ENCODE results near the gene FIZ1. TPM values are rescaled to one million over a fixed set of nuclear protein-coding genes. Genes with fewer than 3 reads are reported as not detected.
A peak's percentile ranks its signal among the peaks of the same experiment; 100 is the strongest.

The FIZ1 gene
- total RNA-seq, 1 donor from 2014 or later = 14.3 TPM

GRCh38 chr19:55620410-55621204, 21.3 kb upstream of the FIZ1 start:
- Histone ChIP-seq H3K36me3 (peaks cover 34% of the 10 kb centered on the region), H3K27me3 (ENCODE audit: low read depth) (no peaks in the 10 kb centered on the region), H3K4me3 (no peak overlapping the region), H3K27ac (no peak overlapping the region), H3K4me1 (peaks cover 41% of the 10 kb centered on the region), H3K9me3 (no peaks in the 10 kb centered on the region)
- intact Hi-C loops (cut with DNase I) = no loop called here
- no peak for DNase-seq
- no peak for ATAC-seq
- no peak for TF ChIP-seq CTCF (IDR thresholded peaks at IDR 0.05)

- no peak for TF ChIP-seq CTCF (IDR thresholded peaks at IDR 0.05)
- Histone ChIP-seq H3K36me3 (peaks cover 43% of the 10 kb centered on the region), H3K4me3 (no peak overlapping the region), H3K9me3 (no peaks in the 10 kb centered on the region), H3K27me3 (ENCODE audit: low read depth) (no peaks in the 10 kb centered on the region), H3K4me1 (peaks cover 32% of the 10 kb centered on the region), H3K27ac (no peak overlapping the region)
- DNase-seq = no peak
- intact Hi-C loops (cut with DNase I) = no loop called here
- no peak for ATAC-seq
These were observed 20.0 kb upstream of the FIZ1 start for GRCh38 chr19:55619286-55619685.

- Histone ChIP-seq H3K4me1 (peaks cover 27% of the 10 kb centered on the region), H3K27me3 (ENCODE audit: low read depth) (no peaks in the 10 kb centered on the region), H3K9me3 (no peaks in the 10 kb centered on the region), H3K4me3 (no peak overlapping the region), H3K27ac (peak overlapping the region; percentile 56), H3K36me3 (peaks cover 43% of the 10 kb centered on the region)
- DNase-seq (no peak), ATAC-seq (no peak)
- no peak for TF ChIP-seq CTCF (IDR thresholded peaks at IDR 0.05)
- intact Hi-C loops (cut with DNase I) = no loop called here
These were observed 19.1 kb upstream of the FIZ1 start for GRCh38 chr19:55618426-55618825.

DNA sequence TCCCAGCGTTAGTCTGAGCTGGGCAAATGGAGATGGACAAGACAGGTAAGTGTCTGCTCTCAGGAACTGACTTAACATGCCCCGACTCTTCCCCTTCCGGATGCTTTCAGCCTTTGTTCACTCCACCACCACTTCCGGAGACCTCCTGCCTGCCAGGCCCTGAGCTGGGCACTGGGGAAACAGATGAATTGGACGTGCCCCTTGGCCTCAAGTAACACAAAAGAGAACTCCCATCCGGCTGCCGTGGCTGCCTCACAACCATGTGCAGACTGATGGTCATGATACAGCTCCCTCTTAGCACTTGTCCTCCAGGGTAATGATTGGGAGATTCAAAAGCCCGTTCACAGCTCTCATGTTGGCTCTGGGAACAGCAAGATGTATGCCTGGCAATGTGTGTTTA, 18.1 kb upstream of the FIZ1 start:
- Histone ChIP-seq H3K27ac (no peak overlapping the region), H3K9me3 (no peaks in the 10 kb centered on the region), H3K27me3 (ENCODE audit: low read depth) (no peaks in the 10 kb centered on the region), H3K36me3 (peaks cover 41% of the 10 kb centered on the region), H3K4me1 (peaks cover 29% of the 10 kb centered on the region), H3K4me3 (no peak overlapping the region)
- ATAC-seq (no peak), DNase-seq (no peak)
- intact Hi-C loops (cut with DNase I) = no loop called here
- TF ChIP-seq CTCF (IDR thresholded peaks at IDR 0.05) = no peak

- no peak for TF ChIP-seq CTCF (IDR thresholded peaks at IDR 0.05)
These were observed 17.1 kb upstream of the FIZ1 start for GRCh38 chr19:55616395-55616875.

More at GRCh38 chr19:55616395-55616875, 17.1 kb upstream of the FIZ1 start:
- Histone ChIP-seq H3K4me3 (no peak overlapping the region), H3K27ac (no peak overlapping the region), H3K27me3 (ENCODE audit: low read depth) (no peaks in the 10 kb centered on the region), H3K9me3 (no peaks in the 10 kb centered on the region), H3K4me1 (peaks cover 34% of the 10 kb centered on the region), H3K36me3 (peaks cover 33% of the 10 kb centered on the region)
- no peak for DNase-seq
- intact Hi-C loops (cut with DNase I) = no loop called here
- ATAC-seq = no peak

All from lower lobe of right lung (tissue), 2 donors.